Sigmoid colon (tissue), 7 donors: ENCODE results near the gene SDE2. TPM values are rescaled to one million over a fixed set of nuclear protein-coding genes. Genes with fewer than 3 reads are reported as not detected.

Experiments used
- DNase-seq: peaks from one replicate; pipeline ENCODE4 v3.0.0-alpha.2; 2019
- H3K27ac ChIP-seq, 4 donors: fragments of 200-600 bp; sonication (generic); one replicate each; pipeline ENCODE4 v1.5.1; 2016 to 2019; ENCODE audit warnings: mild to moderate bottlenecking in 1 of 4
- H3K27me3 ChIP-seq, 3 donors: fragments of 200-600 bp; sonication (generic); one replicate each; pipeline ENCODE4 v1.5.1; 2019; ENCODE audit warnings: mild to moderate bottlenecking in 1 of 3
- H3K36me3 ChIP-seq, 4 donors: fragments of 200-600 bp; sonication (generic); one replicate each; pipeline ENCODE4 v1.5.1; 2016 to 2019
- H3K4me1 ChIP-seq, 4 donors: fragments of 200-600 bp; sonication (generic); one replicate each; pipeline ENCODE4 v1.5.1; 2017 to 2019
- H3K4me3 ChIP-seq, 4 donors: fragments of 200-600 bp; sonication (generic); one replicate each; pipeline ENCODE4 v1.5.1; 2017 to 2019; ENCODE audit warnings: mild to moderate bottlenecking in 2 of 4, moderate library complexity in 1 of 4
- H3K9me3 ChIP-seq, 4 donors: fragments of 200-600 bp in 3 of 4; sonication (generic) in 3 of 4; one replicate each; pipeline versions ENCODE4 v1.5.1 to v1.6.1; 2013 to 2019
- CTCF ChIP-seq, 4 experiments: fragments of 450-650 bp in 3 of 4; fragments of 200-600 bp in 1 of 4; IDR thresholded peaks; one replicate each; pipeline ENCODE4 v1.5.1; 2016 to 2019; ENCODE audit warnings: antibody characterized with exemption in 4 of 4, mild to moderate bottlenecking in 3 of 4, moderate library complexity in 2 of 4
- EP300 ChIP-seq, 4 donors: sonication (generic); formaldehyde crosslinking; IDR thresholded peaks; one replicate each; pipeline ENCODE4 v1.6.1; 2017; ENCODE audit warnings: antibody characterized with exemption in 4 of 4
- POLR2A ChIP-seq, 2 donors: fragments of 450-650 bp; IDR thresholded peaks; one replicate each; pipeline ENCODE4 v1.6.1; 2016; ENCODE audit warnings: antibody characterized with exemption in 2 of 2, mild to moderate bottlenecking in 2 of 2, moderate library complexity in 2 of 2
- POLR2AphosphoS5 ChIP-seq, 4 donors: sonication (generic); formaldehyde crosslinking; IDR thresholded peaks; one replicate each; pipeline ENCODE4 v1.6.1; 2017; ENCODE audit warnings: antibody characterized with exemption in 4 of 4
- WGBS, 2 donors: extraction: QIAGEN DNeasy Blood & Tissue Kit; methylation state at CpG; one replicate each; pipeline ENCODE4 v1.1.7; 2013; 5-methylcytosine and 5-hydroxymethylcytosine counted together
- intact Hi-C: fragments of 100-400 bp; cut with DNase I; formaldehyde crosslinking; loops from one replicate; pipeline ENCODE4 v1.15.1; 2023
- polyA plus RNA-seq, 3 donors: library from polyadenylated mRNA; stranded (reverse); fragments of 200-250 nt; gene quantifications; one replicate each; pipeline ENCODE4 v1.2.3, GENCODE V29; 2013
- total RNA-seq, 4 donors: library from RNA; depleted of rRNA; stranded (reverse); fragments of >200 nt; gene quantifications; one replicate each; pipeline ENCODE4 v1.1.0, GENCODE V29; 2016
- donor health status: healthy with polysubstance abuse.
- donor health status: Bipolar disorder and iron deficiency.
- donor health status: healthy.

SDE2 gene
- total and polyA plus RNA-seq, 7 donors, result 9.0 to 21.9 (median 12.7) TPM

GRCh38 chr1:226044514-226045101 is 45.5 kb upstream of the SDE2 start:
- Histone ChIP-seq H3K27ac (no peak overlapping the region), H3K27me3 (no peaks in the 10 kb centered on the region), H3K9me3 (no peaks in the 10 kb centered on the region), H3K4me1 (no peaks in the 10 kb centered on the region), H3K4me3 (no peak overlapping the region), H3K36me3 (no peaks in the 10 kb centered on the region)
- TF ChIP-seq CTCF (IDR thresholded peaks at IDR 0.05) (no peak), EP300 (IDR thresholded peaks at IDR 0.05) (no peak), POLR2AphosphoS5 (IDR thresholded peaks at IDR 0.05) (no peak), POLR2A (IDR thresholded peaks at IDR 0.05) (no peak)
- 85 to 88% methylated on average over 4 of the region's 4 CpGs for WGBS, 2 donors
- DNase-seq, result no peak
- intact Hi-C loops, result loop anchor here (5.0 kb wide), 1 partner anchor 32 kb away; no protein-coding TSS in a partner anchor

- intact Hi-C loops, result no loop called here
- Histone ChIP-seq H3K36me3 (no peaks in the 10 kb centered on the region), H3K27me3 (no peaks in the 10 kb centered on the region), H3K27ac (no peak overlapping the region), H3K4me3 (no peak overlapping the region), H3K4me1 (no peaks in the 10 kb centered on the region), H3K9me3 (no peaks in the 10 kb centered on the region)
- no peak for DNase-seq
- 13 to 51% methylated on average over 1 of the region's 1 CpG for WGBS, 2 donors
- no peak for TF ChIP-seq POLR2A (IDR thresholded peaks at IDR 0.05)
- TF ChIP-seq POLR2AphosphoS5 (IDR thresholded peaks at IDR 0.05), result no peak
- no peak for TF ChIP-seq CTCF (IDR thresholded peaks at IDR 0.05)
- TF ChIP-seq EP300 (IDR thresholded peaks at IDR 0.05), result no peak
Measured at GRCh38 chr1:226041419-226041818, 42.3 kb upstream of the SDE2 start.

- H3K9me3 ChIP-seq, result no peaks in the 10 kb centered on the region
- intact Hi-C loops, result no loop called here
- DNase-seq, result no peak
- no peaks in the 10 kb centered on the region for H3K36me3 ChIP-seq
- H3K4me3 ChIP-seq, result no peak overlapping the region
- TF ChIP-seq POLR2AphosphoS5 (IDR thresholded peaks at IDR 0.05) (no peak), POLR2A (IDR thresholded peaks at IDR 0.05) (no peak), CTCF (IDR thresholded peaks at IDR 0.05) (no peak), EP300 (IDR thresholded peaks at IDR 0.05) (no peak)
- H3K27ac ChIP-seq, result no peak overlapping the region
- no peaks in the 10 kb centered on the region for H3K4me1 ChIP-seq
- H3K27me3 ChIP-seq, result no peaks in the 10 kb centered on the region
- WGBS, 2 donors, result 16 to 84% methylated on average over 1 of the region's 1 CpG
Measured at GRCh38 chr1:226038661-226039060, 39.5 kb upstream of the SDE2 start.

GRCh38 chr1:226035915-226036314 is 36.8 kb upstream of the SDE2 start:
- Histone ChIP-seq H3K27ac (no peak overlapping the region), H3K9me3 (no peaks in the 10 kb centered on the region), H3K27me3 (no peaks in the 10 kb centered on the region), H3K4me3 (no peak overlapping the region), H3K36me3 (no peaks in the 10 kb centered on the region), H3K4me1 (no peaks in the 10 kb centered on the region)
- TF ChIP-seq EP300 (IDR thresholded peaks at IDR 0.05), result no peak
- TF ChIP-seq POLR2A (IDR thresholded peaks at IDR 0.05), result no peak
- TF ChIP-seq POLR2AphosphoS5 (IDR thresholded peaks at IDR 0.05), result no peak
- no peak for TF ChIP-seq CTCF (IDR thresholded peaks at IDR 0.05)
- no peak for DNase-seq
- intact Hi-C loops, result no loop called here
- 94 to 96% methylated on average over 5 of the region's 5 CpGs for WGBS, 2 donors

GRCh38 chr1:226034482-226034881 is 35.3 kb upstream of the SDE2 start:
- intact Hi-C loops, result no loop called here
- Histone ChIP-seq H3K4me3 (no peak overlapping the region), H3K4me1 (no peaks in the 10 kb centered on the region), H3K9me3 (no peaks in the 10 kb centered on the region), H3K27ac (peak overlapping the region; percentile 46 to 69 (median 60)), H3K36me3 (no peaks in the 10 kb centered on the region), H3K27me3 (no peaks in the 10 kb centered on the region)
- 8 to 30% methylated on average over 6 of the region's 6 CpGs for WGBS, 2 donors
- peak; percentile 92 for DNase-seq
- TF ChIP-seq POLR2AphosphoS5 (IDR thresholded peaks at IDR 0.05) (peak; percentile 20 to 68 (median 48)), EP300 (IDR thresholded peaks at IDR 0.05) (no peak), CTCF (IDR thresholded peaks at IDR 0.05) (no peak), POLR2A (IDR thresholded peaks at IDR 0.05) (no peak)
